T-cell (primary cell): Measurements from ENCODE around the gene STRA6. TPM values are rescaled to one million over a fixed set of nuclear protein-coding genes. Genes with fewer than 3 reads are reported as not detected.

Experiments used
- ATAC-seq, 4 experiments: fragments of 200-7000 bp in 3 of 4; fragments of 150-1000 bp in 1 of 4; cut with Tn5 transposase; replicated peaks in 1 of 4; 1 replicate in 3 of 4; 2 replicates in 1 of 4; pipeline ENCODE4 v1.10.0; 2021; ENCODE audit warnings: moderate library complexity in 3 of 4, mild to moderate bottlenecking in 2 of 4, moderate number of reproducible peaks in 1 of 4
- CTCF ChIA-PET, 2 donors: fragments of 300-600 bp; sonication (Branson Sonifier 250); formaldehyde crosslinking; loops; one replicate each; lab custom pipeline; 2022; ENCODE audit warnings: antibody characterized with exemption in 2 of 2; lab: Charles Lee
- POLR2A ChIA-PET, 2 donors: fragments of 300-600 bp; sonication (Branson Sonifier 250); formaldehyde crosslinking; loops; one replicate each; lab custom pipeline; 2022; ENCODE audit warnings: antibody characterized with exemption in 2 of 2; lab: Charles Lee
- DNase-seq, 35 experiments: peaks; one replicate each; pipeline versions ENCODE4 v3.0.0 to v3.0.0-alpha.2; 2013 to 2023
- H3K27ac ChIP-seq: one replicate; pipeline ENCODE4 v1.5.1; 2013; ENCODE audit warnings: low read length
- H3K27me3 ChIP-seq, 2 experiments: replicated peaks in 1 of 2; 1 replicate in 1 of 2; 2 replicates in 1 of 2; pipeline versions ENCODE4 v1.6.1 to v1.7.0; 2013; ENCODE audit warnings: low read length in 1 of 2, mixed read lengths in 1 of 2; ENCODE audit not compliant: control insufficient read depth in 2 of 2, insufficient read depth in 2 of 2; ENCODE audit errors: extremely low read depth in 1 of 2
- H3K36me3 ChIP-seq, 2 donors: 1 replicate in 1 of 2; 2 replicates in 1 of 2; pipeline versions ENCODE4 v1.6.1 to v1.7.0; 2013; ENCODE audit warnings: low read length in 1 of 2; ENCODE audit not compliant: control insufficient read depth in 2 of 2, insufficient read depth in 1 of 2; ENCODE audit errors: extremely low read depth in 1 of 2
- H3K4me1 ChIP-seq, 2 experiments: 1 replicate in 1 of 2; 2 replicates in 1 of 2; pipeline versions ENCODE4 v1.6.1 to v1.7.0; 2013; ENCODE audit warnings: low read length in 2 of 2, mixed read lengths in 1 of 2; ENCODE audit not compliant: insufficient read depth in 2 of 2, control insufficient read depth in 1 of 2; ENCODE audit errors: extremely low read depth in 1 of 2
- H3K4me3 ChIP-seq, 2 donors: 1 replicate in 1 of 2; 2 replicates in 1 of 2; pipeline versions ENCODE4 v1.5.1 to v1.7.0; 2013; ENCODE audit warnings: mild to moderate bottlenecking in 2 of 2, low read length in 1 of 2, moderate library complexity in 1 of 2; ENCODE audit not compliant: control insufficient read depth in 1 of 2; ENCODE audit errors: extremely low read depth in 1 of 2
- H3K9me3 ChIP-seq: 2 replicates; pipeline ENCODE4 v1.7.0; 2013
- H3K27ac Mint-ChIP-seq, 2 donors: one replicate each; pipeline ENCODE4 v1.8.0; 2020 to 2021; ENCODE audit warnings: mild to moderate bottlenecking in 2 of 2, mixed read lengths in 2 of 2
- H3K27me3 Mint-ChIP-seq, 2 donors: one replicate each; pipeline ENCODE4 v1.8.0; 2021 to 2022; ENCODE audit warnings: mixed read lengths in 2 of 2
- H3K36me3 Mint-ChIP-seq: one replicate; pipeline ENCODE4 v1.8.0; 2021; ENCODE audit warnings: mixed read lengths
- H3K4me1 Mint-ChIP-seq, 3 donors: one replicate each; pipeline ENCODE4 v1.8.0; 2020 to 2022; ENCODE audit warnings: mixed read lengths in 3 of 3, mild to moderate bottlenecking in 1 of 3
- H3K4me3 Mint-ChIP-seq, 3 donors: one replicate each; pipeline ENCODE4 v1.8.0; 2020 to 2022; ENCODE audit warnings: mild to moderate bottlenecking in 3 of 3, mixed read lengths in 3 of 3, moderate library complexity in 3 of 3
- H3K9me3 Mint-ChIP-seq, 3 donors: one replicate each; pipeline ENCODE4 v1.8.0; 2020 to 2022; ENCODE audit warnings: mixed read lengths in 3 of 3
- WGBS: methylation state at CpG from one replicate; pipeline ENCODE4 v1.1.5; 2013; ENCODE audit warnings: missing lambda C conversion rate; ENCODE audit not compliant: insufficient coverage; 5-methylcytosine and 5-hydroxymethylcytosine counted together
- total RNA-seq, 35 experiments: library from RNA in 6 of 35; stranded (reverse) in 6 of 35; fragments of 120-200 nt in 1 of 35; gene quantifications; one replicate each; pipeline versions ENCODE4 v1.2.1 to v1.2.4 and lab custom pipeline; 2013 to 2026

The STRA6 gene
- total RNA-seq, 5 donors from 2014 or later (not counting 1 experiment from before 2014, with no cell fraction given): not detected

GRCh38 chr15:74174219-74174957 is 28.2 kb downstream of the STRA6 start:
- Histone ChIP-seq H3K27ac (no peak overlapping the region), H3K9me3 (no peaks in the 10 kb centered on the region), H3K36me3 (no peaks in the 10 kb centered on the region), H3K4me3 (no peak overlapping the region), H3K27me3 (peaks cover 0 to 8% of the 10 kb centered on the region in 2 experiments), H3K4me1 (no peaks in the 10 kb centered on the region)
- CTCF ChIA-PET: no interaction called here
- POLR2A ChIA-PET: no interaction called here
- no peaks in the 10 kb centered on the region for H3K9me3 Mint-ChIP-seq
- DNase-seq: no peak
- H3K4me3 Mint-ChIP-seq: no peak overlapping the region
- ATAC-seq: no peak
- no peaks in the 10 kb centered on the region for H3K4me1 Mint-ChIP-seq
- H3K27me3 Mint-ChIP-seq: peaks cover 4 to 7% of the 10 kb centered on the region in 2 donors
- no peak overlapping the region for H3K27ac Mint-ChIP-seq
- 87% methylated on average over 20 of the region's 20 CpGs for WGBS
- no peaks in the 10 kb centered on the region for H3K36me3 Mint-ChIP-seq

GRCh38 chr15:74173380-74174218 is 29.0 kb downstream of the STRA6 start, which contains the start of gene ISLR:
Gene ISLR, plus strand, starts transcription at chr15:74173710. Its CDS starts 1,149 bp downstream, at chr15:74174859.
- Histone ChIP-seq H3K4me3 (no peak within 1 kb of the TSS), H3K36me3 (no peaks in the 10 kb centered on the region), H3K27me3 (peaks cover 0 to 8% of the 10 kb centered on the region in 2 experiments), H3K9me3 (no peaks in the 10 kb centered on the region), H3K27ac (no peak within 1 kb of the TSS), H3K4me1 (no peaks in the 10 kb centered on the region)
- Mint-ChIP-seq H3K36me3 (no peaks in the 10 kb centered on the region), H3K27me3 (peaks cover 4 to 9% of the 10 kb centered on the region in 2 donors), H3K4me3 (no peak within 1 kb of the TSS), H3K4me1 (no peaks in the 10 kb centered on the region), H3K9me3 (no peaks in the 10 kb centered on the region), H3K27ac (no peak within 1 kb of the TSS)
- WGBS: 67% methylated on average over 11 of the region's 20 CpGs
- ATAC-seq: no peak
- ChIA-PET POLR2A (interaction anchor here in 1 of 2 donors (0.5 kb wide), 1 partner anchor 202 kb away, joined by 3 read pairs; no protein-coding TSS in a partner anchor), CTCF (no interaction called here)
- no peak for DNase-seq

GRCh38 chr15:74172701-74173379 is 29.7 kb downstream of the STRA6 start:
- H3K27me3 ChIP-seq: peaks cover 0 to 8% of the 10 kb centered on the region in 2 experiments
- POLR2A ChIA-PET: no interaction called here
- no peak overlapping the region for H3K27ac Mint-ChIP-seq
- H3K4me3 Mint-ChIP-seq: no peak overlapping the region
- CTCF ChIA-PET: interaction anchor here in 1 of 2 donors (0.7 kb wide), 1 partner anchor 262 kb away, joined by 3 read pairs; no protein-coding TSS in a partner anchor
- WGBS: 94% methylated on average over 11 of the region's 13 CpGs
- peaks cover 6 to 13% of the 10 kb centered on the region in 2 donors for H3K27me3 Mint-ChIP-seq
- no peaks in the 10 kb centered on the region for H3K36me3 ChIP-seq
- DNase-seq (no peak), ATAC-seq (no peak)
- no peaks in the 10 kb centered on the region for H3K9me3 ChIP-seq
- H3K36me3 Mint-ChIP-seq: no peaks in the 10 kb centered on the region
- no peaks in the 10 kb centered on the region for H3K9me3 Mint-ChIP-seq
- H3K27ac ChIP-seq: no peak overlapping the region
- no peaks in the 10 kb centered on the region for H3K4me1 Mint-ChIP-seq
- no peak overlapping the region for H3K4me3 ChIP-seq
- no peaks in the 10 kb centered on the region for H3K4me1 ChIP-seq

GRCh38 chr15:74171965-74172541 is 30.5 kb downstream of the STRA6 start:
- H3K27me3 ChIP-seq: peaks cover 0 to 5% of the 10 kb centered on the region in 2 experiments
- CTCF ChIA-PET: no interaction called here
- no peaks in the 10 kb centered on the region for H3K36me3 ChIP-seq
- DNase-seq (no peak), ATAC-seq (no peak)
- H3K4me1 ChIP-seq: no peaks in the 10 kb centered on the region
- Mint-ChIP-seq H3K36me3 (no peaks in the 10 kb centered on the region), H3K27me3 (peaks cover 8 to 13% of the 10 kb centered on the region in 2 donors), H3K4me1 (no peaks in the 10 kb centered on the region), H3K9me3 (no peaks in the 10 kb centered on the region), H3K27ac (no peak overlapping the region), H3K4me3 (no peak overlapping the region)
- H3K27ac ChIP-seq: no peak overlapping the region
- POLR2A ChIA-PET: no interaction called here
- H3K4me3 ChIP-seq: no peak overlapping the region
- no CpG with 5 or more reads among the region's 1 CpG for WGBS
- no peaks in the 10 kb centered on the region for H3K9me3 ChIP-seq

GRCh38 chr15:74170875-74171578 is 31.6 kb downstream of the STRA6 start:
- ATAC-seq (no peak), DNase-seq (no peak)
- CTCF ChIA-PET: no interaction called here
- Mint-ChIP-seq H3K27me3 (peaks cover 8 to 13% of the 10 kb centered on the region in 2 donors), H3K27ac (no peak overlapping the region), H3K9me3 (no peaks in the 10 kb centered on the region), H3K4me1 (no peaks in the 10 kb centered on the region), H3K4me3 (no peak overlapping the region), H3K36me3 (no peaks in the 10 kb centered on the region)
- peaks cover 0 to 5% of the 10 kb centered on the region in 2 experiments for H3K27me3 ChIP-seq
- 69% methylated on average over 4 of the region's 7 CpGs for WGBS
- POLR2A ChIA-PET: no interaction called here
- H3K27ac ChIP-seq: no peak overlapping the region
- H3K4me3 ChIP-seq: no peak overlapping the region
- no peaks in the 10 kb centered on the region for H3K4me1 ChIP-seq
- no peaks in the 10 kb centered on the region for H3K36me3 ChIP-seq
- H3K9me3 ChIP-seq: no peaks in the 10 kb centered on the region
